ENCODE data around the gene ZMYND8.

DNA sequence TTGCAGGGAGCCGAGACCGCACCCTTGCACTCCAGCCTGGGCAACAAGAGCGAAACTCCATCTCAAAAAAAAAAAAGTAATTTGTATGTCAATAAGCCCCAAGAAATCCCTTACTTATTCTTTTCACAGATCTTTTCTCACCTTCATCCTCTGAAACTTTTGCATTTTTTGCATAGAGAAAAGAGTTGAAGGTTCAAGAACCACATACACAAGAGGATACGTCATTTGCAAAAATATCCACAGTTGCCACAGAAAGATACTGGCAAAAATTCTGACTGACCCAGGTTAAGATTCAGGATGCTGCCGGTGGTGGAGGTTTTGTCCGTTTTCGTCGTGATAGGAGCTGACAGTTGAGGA is 94.5 kb downstream of the ZMYND8 start:
- TF ChIP-seq MYC (IDR thresholded peaks at IDR 0.05; ENCODE audit: insufficient read depth, insufficient read length, insufficient replicate concordance, low read length, severe bottlenecking) (no peak), BRCA1 (IDR thresholded peaks at IDR 0.05; ENCODE audit: low read depth, low read length) (no peak), ZNF274 (IDR thresholded peaks at IDR 0.05; ENCODE audit: insufficient read depth, insufficient read length) (no peak), ESRRA (IDR thresholded peaks at IDR 0.05; ENCODE audit: low read length) (no peak)
- TF ChIP-seq, protein P1, sequence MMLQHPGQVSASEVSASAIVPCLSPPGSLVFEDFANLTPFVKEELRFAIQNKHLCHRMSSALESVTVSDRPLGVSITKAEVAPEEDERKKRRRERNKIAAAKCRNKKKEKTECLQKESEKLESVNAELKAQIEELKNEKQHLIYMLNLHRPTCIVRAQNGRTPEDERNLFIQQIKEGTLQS (IDR thresholded peaks at IDR 0.05; ENCODE audit: borderline replicate concordance, extremely low read depth, low read depth, low read length): no peak

Measured in GM12878 (cell line).